SK-N-SH (cell line): Measurements from ENCODE around the gene AKT3.

Experiments
- CHD2 ChIP-seq: fragments of 150-350 bp; IDR thresholded peaks from 2 replicates; pipeline ENCODE4 v1.6.1; 2018; ENCODE audit warnings: low read length; ENCODE audit not compliant: partially characterized antibody
- CTCF ChIP-seq: fragments of 200-600 bp; sonication (generic); IDR thresholded peaks from 2 replicates; pipeline ENCODE4 v1.6.1; 2017; ENCODE audit warnings: antibody characterized with exemption, mild to moderate bottlenecking, moderate library complexity
- FOXM1 ChIP-seq: IDR thresholded peaks from 2 replicates; pipeline ENCODE4 v1.4.0; 2012; ENCODE audit warnings: low read depth, mild to moderate bottlenecking
- POLR2AphosphoS5 ChIP-seq: IDR thresholded peaks from 2 replicates; pipeline ENCODE4 v1.6.1; 2012; ENCODE audit warnings: low read depth, low read length
- RFX5 ChIP-seq: IDR thresholded peaks from 2 replicates; pipeline ENCODE4 v1.6.1; 2012; ENCODE audit warnings: mild to moderate bottlenecking, improper control_type of control experiment, low read length

DNA sequence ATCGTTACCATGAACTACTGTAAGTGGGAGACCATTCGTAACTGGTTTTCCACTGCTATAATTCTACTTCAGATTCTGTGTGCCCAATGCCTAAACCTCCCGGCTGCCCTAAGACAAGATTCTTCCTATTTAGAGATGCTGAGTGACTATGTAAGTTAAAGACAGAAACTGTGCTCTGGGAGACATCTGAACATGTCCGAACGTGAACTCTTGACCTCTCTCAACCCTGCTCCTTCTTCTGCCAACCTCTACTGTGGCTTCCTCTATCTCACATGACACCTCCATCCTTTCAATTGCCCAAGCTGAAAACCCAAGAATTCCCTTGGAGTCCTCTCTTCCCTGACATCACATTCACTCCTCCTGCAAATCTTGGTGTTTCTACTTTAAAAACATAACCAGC lies 182.9 kb downstream of the AKT3 start:
- TF ChIP-seq CTCF (no peak), FOXM1 (no peak), POLR2AphosphoS5 (no peak), CHD2 (no peak), RFX5 (no peak)
